ENCODE data around the gene ITGB2. TPM values are rescaled to one million over a fixed set of nuclear protein-coding genes. Genes with fewer than 3 reads are reported as not detected.
"Not testable (repeated sequence)": the region's sequence is repeated elsewhere in the genome, so short reads cannot be mapped to it uniquely, and the experiment has no call there.

Gene ITGB2
- total RNA-seq, 1 experiment from 2014 or later: not detected

GRCh38 chr21:44914176-44914874, 6.4 kb downstream of the ITGB2 start:
- in situ Hi-C loops (cut with HindIII; ENCODE audit: low sequenced_read_pairs): no loop called here
- no peak for DNase-seq (ENCODE audit: low spot score)

GRCh38 chr21:44913425-44914175, 7.1 kb downstream of the ITGB2 start:
- in situ Hi-C loops (cut with HindIII; ENCODE audit: low sequenced_read_pairs): no loop called here
- no peak for DNase-seq (ENCODE audit: low spot score)

- in situ Hi-C loops (cut with HindIII; ENCODE audit: low sequenced_read_pairs); DNase-seq (ENCODE audit: low spot score): not testable (repeated sequence)
Observed at GRCh38 chr21:44912506-44913412, 7.9 kb downstream of the ITGB2 start.

- in situ Hi-C loops (cut with HindIII; ENCODE audit: low sequenced_read_pairs): no loop called here
- DNase-seq (ENCODE audit: low spot score): no peak
Observed at GRCh38 chr21:44912158-44912473, 8.6 kb downstream of the ITGB2 start.

- in situ Hi-C loops (cut with HindIII; ENCODE audit: low sequenced_read_pairs): no loop called here
- DNase-seq (ENCODE audit: low spot score): peak; percentile 92
Observed at GRCh38 chr21:44911384-44912157, 9.1 kb downstream of the ITGB2 start.

- in situ Hi-C loops (cut with HindIII; ENCODE audit: low sequenced_read_pairs): no loop called here
Observed at GRCh38 chr21:44911068-44911383, 9.7 kb downstream of the ITGB2 start.

GRCh38 chr21:44910229-44911067, 10.3 kb downstream of the ITGB2 start:
- in situ Hi-C loops (cut with HindIII; ENCODE audit: low sequenced_read_pairs): no loop called here
- DNase-seq (ENCODE audit: low spot score): no peak

More at GRCh38 chr21:44911068-44911383, 9.7 kb downstream of the ITGB2 start:
- no peak for DNase-seq (ENCODE audit: low spot score)

GRCh38 chr21:44909719-44910118, 11.0 kb downstream of the ITGB2 start:
- DNase-seq (ENCODE audit: low spot score): no peak
- in situ Hi-C loops (cut with HindIII; ENCODE audit: low sequenced_read_pairs): no loop called here

GRCh38 chr21:44908908-44909307, 11.8 kb downstream of the ITGB2 start:
- no peak for DNase-seq (ENCODE audit: low spot score)
- in situ Hi-C loops (cut with HindIII; ENCODE audit: low sequenced_read_pairs): no loop called here

GRCh38 chr21:44907966-44908895, 12.5 kb downstream of the ITGB2 start:
- in situ Hi-C loops (cut with HindIII; ENCODE audit: low sequenced_read_pairs): no loop called here
- no peak for DNase-seq (ENCODE audit: low spot score)

- in situ Hi-C loops (cut with HindIII; ENCODE audit: low sequenced_read_pairs): no loop called here
- no peak for DNase-seq (ENCODE audit: low spot score)
Observed at GRCh38 chr21:44907225-44907965, 13.3 kb downstream of the ITGB2 start.

- in situ Hi-C loops (cut with HindIII; ENCODE audit: low sequenced_read_pairs): no loop called here
- no peak for DNase-seq (ENCODE audit: low spot score)
Observed at GRCh38 chr21:44905728-44906090, 15.0 kb downstream of the ITGB2 start.

- in situ Hi-C loops (cut with HindIII; ENCODE audit: low sequenced_read_pairs): no loop called here
- no peak for DNase-seq (ENCODE audit: low spot score)
Observed at GRCh38 chr21:44905016-44905727, 15.5 kb downstream of the ITGB2 start.

GRCh38 chr21:44904141-44904923, 16.4 kb downstream of the ITGB2 start:
- in situ Hi-C loops (cut with HindIII; ENCODE audit: low sequenced_read_pairs): no loop called here
- DNase-seq (ENCODE audit: low spot score): no peak

GRCh38 chr21:44903689-44904088, 17.0 kb downstream of the ITGB2 start:
- in situ Hi-C loops (cut with HindIII; ENCODE audit: low sequenced_read_pairs): no loop called here
- DNase-seq (ENCODE audit: low spot score): no peak

Data from G401 (cell line).